Measurements from ENCODE around the gene PDE10A.

- TF ChIP-seq POLR2A (IDR thresholded peaks at IDR 0.05), result no peak
- TF ChIP-seq CTCF (IDR thresholded peaks at IDR 0.05), result no peak
Observed at GRCh38 chr6:165577556-165577955, 85.5 kb downstream of the PDE10A start.
